ENCODE data around the gene HNRNPC. TPM values are rescaled to one million over a fixed set of nuclear protein-coding genes. Genes with fewer than 3 reads are reported as not detected.

HNRNPC gene
- total and polyA plus RNA-seq, 9 of the 15 experiments (the other 6 are each of a cell fraction or from before 2014, with no cell fraction given) = 679 to 1,557 (median 1,191) TPM

DNA sequence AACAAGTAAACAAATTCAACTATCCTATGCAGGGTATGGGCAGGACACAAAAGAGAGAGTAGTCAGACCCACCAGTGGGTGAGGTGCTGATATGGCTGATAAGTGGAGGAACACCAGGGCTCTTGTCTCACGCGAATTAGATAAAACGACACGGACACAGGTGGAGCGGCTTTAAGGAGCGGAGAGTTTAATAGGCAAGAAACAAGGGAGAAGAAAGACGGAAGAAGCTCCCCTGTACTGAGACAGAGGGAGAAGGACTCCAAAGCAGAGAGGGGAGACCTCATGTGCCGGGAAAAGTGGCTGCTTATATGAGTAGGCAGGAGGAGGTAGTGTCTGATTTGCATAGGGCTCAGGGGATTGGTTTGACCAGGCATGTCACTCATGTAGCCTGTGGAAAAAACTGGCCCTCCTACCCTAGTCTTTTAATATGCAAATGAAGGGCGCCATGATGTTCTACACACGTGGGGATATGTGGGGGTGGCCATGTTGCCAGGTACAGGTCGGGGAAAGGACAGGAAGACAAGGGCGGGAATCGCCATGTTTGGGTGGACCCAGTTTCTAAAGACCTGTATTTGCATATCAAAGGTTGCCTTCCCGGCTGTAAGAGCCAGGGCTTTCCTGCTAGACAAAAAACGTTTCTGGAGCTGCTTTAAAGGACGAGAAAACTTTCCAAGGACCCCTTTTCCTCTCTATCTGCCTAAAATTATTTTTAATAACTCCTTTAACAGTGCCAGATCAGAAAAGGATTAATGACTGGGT is 39.4 kb upstream of the HNRNPC start (continued):
- TF ChIP-seq, protein P1, sequence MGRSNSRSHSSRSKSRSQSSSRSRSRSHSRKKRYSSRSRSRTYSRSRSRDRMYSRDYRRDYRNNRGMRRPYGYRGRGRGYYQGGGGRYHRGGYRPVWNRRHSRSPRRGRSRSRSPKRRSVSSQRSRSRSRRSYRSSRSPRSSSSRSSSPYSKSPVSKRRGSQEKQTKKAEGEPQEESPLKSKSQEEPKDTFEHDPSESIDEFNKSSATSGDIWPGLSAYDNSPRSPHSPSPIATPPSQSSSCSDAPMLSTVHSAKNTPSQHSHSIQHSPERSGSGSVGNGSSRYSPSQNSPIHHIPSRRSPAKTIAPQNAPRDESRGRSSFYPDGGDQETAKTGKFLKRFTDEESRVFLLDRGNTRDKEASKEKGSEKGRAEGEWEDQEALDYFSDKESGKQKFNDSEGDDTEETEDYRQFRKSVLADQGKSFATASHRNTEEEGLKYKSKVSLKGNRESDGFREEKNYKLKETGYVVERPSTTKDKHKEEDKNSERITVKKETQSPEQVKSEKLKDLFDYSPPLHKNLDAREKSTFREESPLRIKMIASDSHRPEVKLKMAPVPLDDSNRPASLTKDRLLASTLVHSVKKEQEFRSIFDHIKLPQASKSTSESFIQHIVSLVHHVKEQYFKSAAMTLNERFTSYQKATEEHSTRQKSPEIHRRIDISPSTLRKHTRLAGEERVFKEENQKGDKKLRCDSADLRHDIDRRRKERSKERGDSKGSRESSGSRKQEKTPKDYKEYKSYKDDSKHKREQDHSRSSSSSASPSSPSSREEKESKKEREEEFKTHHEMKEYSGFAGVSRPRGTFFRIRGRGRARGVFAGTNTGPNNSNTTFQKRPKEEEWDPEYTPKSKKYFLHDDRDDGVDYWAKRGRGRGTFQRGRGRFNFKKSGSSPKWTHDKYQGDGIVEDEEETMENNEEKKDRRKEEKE (IDR thresholded peaks at IDR 0.05; ENCODE audit: borderline replicate concordance in 1 of 2, control insufficient read depth in 1 of 2, low read depth in 2 of 2, low read length in 1 of 2) = no peak
- TF ChIP-seq ZNF184 (CRISPR knock-in tag; IDR thresholded peaks at IDR 0.05) (no peak), MCM3 (IDR thresholded peaks at IDR 0.05) (no peak), HDAC1 (IDR thresholded peaks at IDR 0.05) (peak in 1 of 2 experiments; percentile 67; a peak in 2 of 4 replicates), NFE2L1 (tag; IDR thresholded peaks at IDR 0.05; ENCODE audit: borderline replicate concordance, low read depth) (no peak), KAT8 (IDR thresholded peaks at IDR 0.05; ENCODE audit: low read depth) (no peak), PHB2 (IDR thresholded peaks at IDR 0.05; ENCODE audit: low read depth) (no peak), ZNF274 (IDR thresholded peaks at IDR 0.05; ENCODE audit: borderline replicate concordance, low read depth, low read length) (no peak), ZNF12 (CRISPR knock-in tag; IDR thresholded peaks at IDR 0.05) (no peak), PTRF (tag; IDR thresholded peaks at IDR 0.05) (no peak), SNIP1 (IDR thresholded peaks at IDR 0.05; ENCODE audit: low read depth) (no peak), SIRT6 (IDR thresholded peaks at IDR 0.05; ENCODE audit: low read depth, low read length) (no peak), ELF4 (CRISPR knock-in tag; IDR thresholded peaks at IDR 0.05) (no peak), NR2C2 (CRISPR knock-in tag; IDR thresholded peaks at IDR 0.05) (no peak), NR2C2 (tag; IDR thresholded peaks at IDR 0.05) (peak; percentile 78), MEF2D (tag; conservative IDR thresholded peaks at IDR 0.05; ENCODE audit: low read depth) (no peak)
- TF ChIP-seq, protein P2, sequence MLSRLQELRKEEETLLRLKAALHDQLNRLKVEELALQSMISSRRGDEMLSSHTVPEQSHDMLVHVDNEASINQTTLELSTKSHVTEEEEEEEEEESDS (CRISPR knock-in tag; IDR thresholded peaks at IDR 0.05) = no peak
- TF ChIP-seq, protein P3, sequence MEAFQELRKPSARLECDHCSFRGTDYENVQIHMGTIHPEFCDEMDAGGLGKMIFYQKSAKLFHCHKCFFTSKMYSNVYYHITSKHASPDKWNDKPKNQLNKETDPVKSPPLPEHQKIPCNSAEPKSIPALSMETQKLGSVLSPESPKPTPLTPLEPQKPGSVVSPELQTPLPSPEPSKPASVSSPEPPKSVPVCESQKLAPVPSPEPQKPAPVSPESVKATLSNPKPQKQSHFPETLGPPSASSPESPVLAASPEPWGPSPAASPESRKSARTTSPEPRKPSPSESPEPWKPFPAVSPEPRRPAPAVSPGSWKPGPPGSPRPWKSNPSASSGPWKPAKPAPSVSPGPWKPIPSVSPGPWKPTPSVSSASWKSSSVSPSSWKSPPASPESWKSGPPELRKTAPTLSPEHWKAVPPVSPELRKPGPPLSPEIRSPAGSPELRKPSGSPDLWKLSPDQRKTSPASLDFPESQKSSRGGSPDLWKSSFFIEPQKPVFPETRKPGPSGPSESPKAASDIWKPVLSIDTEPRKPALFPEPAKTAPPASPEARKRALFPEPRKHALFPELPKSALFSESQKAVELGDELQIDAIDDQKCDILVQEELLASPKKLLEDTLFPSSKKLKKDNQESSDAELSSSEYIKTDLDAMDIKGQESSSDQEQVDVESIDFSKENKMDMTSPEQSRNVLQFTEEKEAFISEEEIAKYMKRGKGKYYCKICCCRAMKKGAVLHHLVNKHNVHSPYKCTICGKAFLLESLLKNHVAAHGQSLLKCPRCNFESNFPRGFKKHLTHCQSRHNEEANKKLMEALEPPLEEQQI (IDR thresholded peaks at IDR 0.05) = no peak
- TF ChIP-seq, protein P4, sequence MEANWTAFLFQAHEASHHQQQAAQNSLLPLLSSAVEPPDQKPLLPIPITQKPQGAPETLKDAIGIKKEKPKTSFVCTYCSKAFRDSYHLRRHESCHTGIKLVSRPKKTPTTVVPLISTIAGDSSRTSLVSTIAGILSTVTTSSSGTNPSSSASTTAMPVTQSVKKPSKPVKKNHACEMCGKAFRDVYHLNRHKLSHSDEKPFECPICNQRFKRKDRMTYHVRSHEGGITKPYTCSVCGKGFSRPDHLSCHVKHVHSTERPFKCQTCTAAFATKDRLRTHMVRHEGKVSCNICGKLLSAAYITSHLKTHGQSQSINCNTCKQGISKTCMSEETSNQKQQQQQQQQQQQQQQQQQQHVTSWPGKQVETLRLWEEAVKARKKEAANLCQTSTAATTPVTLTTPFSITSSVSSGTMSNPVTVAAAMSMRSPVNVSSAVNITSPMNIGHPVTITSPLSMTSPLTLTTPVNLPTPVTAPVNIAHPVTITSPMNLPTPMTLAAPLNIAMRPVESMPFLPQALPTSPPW (CRISPR knock-in tag; IDR thresholded peaks at IDR 0.05) = no peak
